ENCODE data around the gene ARHGEF11.

The ARHGEF11 gene

GRCh38 chr1:156893048-156893953, 152.2 kb downstream of the ARHGEF11 start, which contains the start of gene PEAR1:
Gene PEAR1, plus strand, starts transcription at chr1:156893718. Its CDS starts 10,209 bp downstream, at chr1:156903927.
- no peak for DNase-seq

- no peak for DNase-seq
These were observed 153.1 kb downstream of the ARHGEF11 start for GRCh38 chr1:156892190-156893047.

GRCh38 chr1:156889802-156890580, 155.6 kb downstream of the ARHGEF11 start:
- peak; percentile 74 for DNase-seq

- no peak for DNase-seq
These were observed 157.8 kb downstream of the ARHGEF11 start for GRCh38 chr1:156887734-156888133.

- no peak for DNase-seq
These were observed 158.2 kb downstream of the ARHGEF11 start for GRCh38 chr1:156887317-156887716.

- no peak for DNase-seq
These were observed 158.8 kb downstream of the ARHGEF11 start for GRCh38 chr1:156886583-156887281.

- DNase-seq: no peak
These were observed 159.6 kb downstream of the ARHGEF11 start for GRCh38 chr1:156885880-156886355.

- DNase-seq: no peak
These were observed 160.2 kb downstream of the ARHGEF11 start for GRCh38 chr1:156885314-156885713.
